ENCODE results near the gene ACAA2.

ACAA2 gene

DNA sequence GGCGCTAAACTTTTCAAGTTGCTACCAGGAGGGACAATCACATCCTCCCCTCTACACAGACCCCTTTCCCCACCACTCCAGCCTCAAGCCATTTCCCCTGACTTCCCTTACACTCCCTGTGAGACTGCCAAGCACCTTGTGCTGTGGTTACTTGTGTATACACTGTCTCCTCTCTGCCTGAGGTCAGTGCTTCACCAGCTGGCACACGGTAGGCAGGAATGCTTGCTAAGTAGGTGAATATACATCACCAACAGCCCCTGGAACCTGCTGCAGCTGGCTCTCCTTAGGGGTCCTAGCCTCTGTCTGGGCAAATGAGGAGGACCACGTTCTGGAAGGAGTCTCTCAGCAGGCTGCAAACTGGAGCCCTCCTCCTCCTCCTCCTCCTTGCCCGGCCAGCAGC, 38.3 kb upstream of the ACAA2 start:
- TF ChIP-seq CTCF (IDR thresholded peaks at IDR 0.05; ENCODE audit: low read depth, low read length, missing control alignments): no peak

DNA sequence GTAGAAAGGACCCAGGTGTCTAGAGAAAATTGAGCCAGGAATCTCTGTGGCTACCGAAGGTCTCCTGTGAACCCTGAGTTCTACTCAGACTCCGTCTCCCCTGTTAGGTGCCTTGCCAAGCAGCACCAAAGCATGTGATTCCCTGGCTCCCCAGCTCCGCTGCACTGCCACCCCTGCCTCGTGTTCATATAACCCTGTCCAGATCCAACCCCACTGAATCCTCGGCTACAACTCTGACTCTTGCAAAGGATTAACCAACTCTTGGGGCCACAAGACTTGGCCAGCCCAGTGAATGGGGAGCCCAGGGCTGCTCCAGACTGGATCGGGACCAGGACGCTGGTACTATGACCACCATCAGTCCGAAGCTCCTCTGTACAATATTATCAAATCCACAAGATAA, 37.3 kb upstream of the ACAA2 start:
- H3K4me3 ChIP-seq (ENCODE audit: low read depth, low read length): no peak overlapping the region
- no peak for TF ChIP-seq CTCF (IDR thresholded peaks at IDR 0.05; ENCODE audit: low read depth, low read length, missing control alignments)
- in situ Hi-C loops (cut with HindIII; ENCODE audit: low sequenced_read_pairs): no loop called here
- no peak for DNase-seq (ENCODE audit: low read depth)

More for the DNA sequence above, 38.3 kb upstream of the ACAA2 start:
- in situ Hi-C loops (cut with HindIII; ENCODE audit: low sequenced_read_pairs): no loop called here
- H3K4me3 ChIP-seq (ENCODE audit: low read depth, low read length): no peak overlapping the region
- no peak for DNase-seq (ENCODE audit: low read depth)

DNA sequence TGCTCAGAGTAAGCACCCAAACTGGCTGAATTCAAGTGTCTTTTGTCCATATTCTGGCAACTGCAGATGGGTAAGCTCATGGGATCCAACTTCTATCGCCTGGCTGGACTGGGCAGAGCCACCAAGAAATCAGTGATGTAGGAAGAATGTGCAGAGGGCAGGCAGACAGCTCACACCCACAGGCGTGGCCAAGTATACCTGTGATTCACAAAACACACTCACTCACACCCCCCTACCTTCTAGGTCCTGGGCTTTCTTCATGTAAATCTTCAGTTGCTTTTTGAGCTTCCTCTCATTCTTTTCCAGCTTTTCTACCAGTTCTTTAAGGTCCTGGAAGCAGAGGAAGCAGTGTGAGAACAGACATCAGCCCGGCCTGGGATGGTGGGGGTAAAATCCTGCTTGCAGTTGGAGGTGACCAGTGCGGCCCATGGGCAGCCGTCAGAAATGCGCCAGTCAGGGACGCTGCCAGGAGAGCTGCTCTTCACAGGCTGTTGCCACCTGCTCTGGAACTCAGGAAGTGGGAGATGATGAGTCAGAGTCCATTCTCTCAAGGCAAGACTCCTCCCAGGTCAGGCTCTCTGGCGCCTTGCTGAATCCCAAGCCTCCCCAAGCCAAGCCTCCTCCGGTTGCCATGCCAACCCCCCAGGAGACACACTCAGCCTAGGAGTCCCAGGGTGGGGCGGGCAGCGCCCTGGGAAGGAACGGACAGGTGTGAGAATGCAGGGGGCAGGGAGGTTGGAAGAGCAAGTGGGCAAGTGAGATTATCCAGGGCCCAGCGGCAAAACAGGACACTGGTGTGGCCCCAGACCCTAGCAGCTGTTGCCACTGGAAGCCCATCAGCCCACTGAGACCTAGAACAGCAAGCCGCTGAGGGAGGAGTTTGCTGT, 36.2 kb upstream of the ACAA2 start:
- H3K4me3 ChIP-seq (ENCODE audit: low read depth, low read length): no peak overlapping the region
- in situ Hi-C loops (cut with HindIII; ENCODE audit: low sequenced_read_pairs): no loop called here
- peak; percentile 54 for DNase-seq (ENCODE audit: low read depth)
- no peak for TF ChIP-seq CTCF (IDR thresholded peaks at IDR 0.05; ENCODE audit: low read depth, low read length, missing control alignments)

- in situ Hi-C loops (cut with HindIII; ENCODE audit: low sequenced_read_pairs): no loop called here
- no peak for TF ChIP-seq CTCF (IDR thresholded peaks at IDR 0.05; ENCODE audit: low read depth, low read length, missing control alignments)
- DNase-seq (ENCODE audit: low read depth): no peak
- H3K4me3 ChIP-seq (ENCODE audit: low read depth, low read length): no peak overlapping the region
Observed at GRCh38 chr18:49848115-49848514, 34.8 kb upstream of the ACAA2 start.

DNA sequence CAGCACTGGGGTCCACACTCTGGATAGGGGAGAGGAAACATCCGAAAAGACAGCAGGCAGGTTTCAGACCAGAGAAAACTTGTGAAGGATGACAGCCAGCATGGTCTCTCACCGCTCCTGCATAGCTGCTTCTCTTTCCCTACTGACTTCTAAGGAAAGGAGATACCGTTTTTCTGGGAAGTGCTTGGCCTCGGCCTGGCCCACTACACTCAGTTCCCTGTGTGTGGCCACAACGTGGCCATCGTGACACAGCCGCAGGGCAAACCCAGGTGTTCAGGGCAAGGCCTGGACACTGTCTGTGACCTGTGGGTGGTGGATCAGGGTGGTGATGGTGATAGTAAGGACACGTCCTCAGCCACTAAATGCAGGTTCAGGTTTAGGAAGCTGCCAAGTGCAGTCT, 34.2 kb upstream of the ACAA2 start:
- in situ Hi-C loops (cut with HindIII; ENCODE audit: low sequenced_read_pairs): no loop called here
- H3K4me3 ChIP-seq (ENCODE audit: low read depth, low read length): no peak overlapping the region
- DNase-seq (ENCODE audit: low read depth): no peak
- no peak for TF ChIP-seq CTCF (IDR thresholded peaks at IDR 0.05; ENCODE audit: low read depth, low read length, missing control alignments)

DNA sequence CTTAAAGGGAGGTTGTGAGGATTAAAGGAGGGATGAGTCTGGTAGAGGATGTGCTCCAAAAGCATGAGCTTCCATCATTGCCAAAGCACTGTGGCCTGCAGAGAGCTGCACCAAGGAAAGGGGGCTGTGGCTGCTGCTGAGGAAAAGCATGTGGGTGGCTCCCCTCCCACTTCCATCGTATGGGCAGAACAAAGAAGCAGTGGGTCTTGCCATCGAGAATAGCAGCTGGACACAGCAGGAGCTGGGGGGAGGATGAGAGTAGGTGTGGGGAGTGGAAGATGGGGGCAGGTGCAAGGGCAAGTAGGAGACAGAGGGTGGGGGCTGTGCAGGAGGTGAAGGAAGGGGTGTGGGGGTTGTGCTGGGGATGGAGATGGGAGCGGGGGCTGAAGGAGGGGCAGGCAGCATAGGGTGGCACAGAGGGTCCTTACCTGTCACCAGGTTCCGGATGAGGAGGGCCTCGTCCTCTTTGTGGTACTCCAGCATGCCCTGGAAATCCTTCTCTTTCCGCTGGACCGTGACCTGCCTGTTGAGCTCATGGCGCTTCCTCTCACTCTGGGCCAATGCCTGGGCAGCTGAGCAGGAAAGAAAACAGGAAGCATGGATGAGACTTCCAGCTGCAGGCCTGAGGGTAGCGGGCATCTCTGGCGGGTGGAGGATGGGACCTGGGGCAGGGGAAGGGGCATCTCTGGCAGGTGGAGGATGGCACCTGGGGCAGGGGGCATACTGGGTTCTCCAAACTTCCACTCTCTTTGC, 33.6 kb upstream of the ACAA2 start:
- no peak for TF ChIP-seq CTCF (IDR thresholded peaks at IDR 0.05; ENCODE audit: low read depth, low read length, missing control alignments)
- H3K4me3 ChIP-seq (ENCODE audit: low read depth, low read length): no peak overlapping the region
- DNase-seq (ENCODE audit: low read depth): no peak
- in situ Hi-C loops (cut with HindIII; ENCODE audit: low sequenced_read_pairs): no loop called here

All from astrocyte of the cerebellum (primary cell).